K562 (cell line): Measurements from ENCODE around the gene NXF1. TPM values are rescaled to one million over a fixed set of nuclear protein-coding genes. Genes with fewer than 3 reads are reported as not detected.

Source experiments
- BCL6 ChIP-seq: fragments of 250-450 bp; sonication (Bioruptor Pico); IDR thresholded peaks from 2 replicates; pipeline ENCODE4 v1.4.0; 2020
- HLTF ChIP-seq: fragments of 450-650 bp; IDR thresholded peaks from 2 replicates; pipeline ENCODE4 v1.6.1; 2016
- HOXB6 ChIP-seq: fragments of 250-450 bp; sonication (Bioruptor Pico); IDR thresholded peaks from 2 replicates; pipeline ENCODE4 v1.5.1; 2022; ENCODE audit warnings: mild to moderate bottlenecking, borderline replicate concordance
- NCOA6 ChIP-seq: fragments of 450-650 bp; IDR thresholded peaks from 2 replicates; pipeline ENCODE4 v1.6.1; 2017; ENCODE audit warnings: mild to moderate bottlenecking
- POLR2H ChIP-seq: IDR thresholded peaks from 2 replicates; pipeline ENCODE4 v1.6.1; 2016; ENCODE audit warnings: missing genetic modification characterization, low read depth, mild to moderate bottlenecking, control low read depth, missing compliant biosample characterization, moderate library complexity
- PRMT5 ChIP-seq: sonication (generic); formaldehyde crosslinking; IDR thresholded peaks from 2 replicates; pipeline ENCODE4 v1.5.0; 2020; ENCODE audit warnings: missing genetic modification reagents
- RBBP5 ChIP-seq: fragments of 200-600 bp; sonication (generic); IDR thresholded peaks from 2 replicates; pipeline ENCODE4 v1.6.1; 2012; ENCODE audit warnings: borderline replicate concordance, mild to moderate bottlenecking, low read length, control low read depth, inconsistent platforms; ENCODE audit not compliant: insufficient read depth, poor library complexity, severe bottlenecking
- RBM14 ChIP-seq: fragments of 200-400 bp; formaldehyde crosslinking; IDR thresholded peaks from 2 replicates; pipeline ENCODE4 v1.6.1; 2018; ENCODE audit warnings: low read depth, mild to moderate bottlenecking, low read length, moderate library complexity, borderline replicate concordance; ENCODE audit not compliant: insufficient read depth
- RUNX1 ChIP-seq: sonication (generic); IDR thresholded peaks from 2 replicates; pipeline ENCODE4 v1.6.1; 2016; ENCODE audit warnings: antibody characterized with exemption, low read depth
- SUPT5H ChIP-seq: fragments of 450-650 bp; IDR thresholded peaks from 2 replicates; pipeline ENCODE4 v1.6.1; 2016
- ZNF140 ChIP-seq: fragments of 250-450 bp; sonication (Bioruptor Pico); IDR thresholded peaks from 2 replicates; pipeline ENCODE4 v1.8.0; 2021; ENCODE audit warnings: moderate library complexity, mild to moderate bottlenecking, inconsistent platforms
- ZNF217 ChIP-seq: sonication (generic); formaldehyde crosslinking; IDR thresholded peaks from 2 replicates; pipeline ENCODE4 v1.8.0; 2022; ENCODE audit warnings: mild to moderate bottlenecking, missing genetic modification reagents
- ZNF408 ChIP-seq: fragments of 250-450 bp; sonication (Bioruptor Pico); IDR thresholded peaks from 2 replicates; pipeline ENCODE4 v1.4.0; 2020; ENCODE audit warnings: low read depth, mild to moderate bottlenecking, moderate library complexity
- ZNF707 ChIP-seq: fragments of 250-450 bp; sonication (Bioruptor Pico); conservative IDR thresholded peaks from 2 replicates; pipeline ENCODE4 v1.8.0; 2022; ENCODE audit warnings: inconsistent platforms, mild to moderate bottlenecking, moderate library complexity
- ZNF717 ChIP-seq: fragments of 250-450 bp; sonication (Bioruptor Pico); IDR thresholded peaks from 2 replicates; pipeline ENCODE4 v1.5.0; 2021
- polyA plus RNA-seq, 8 experiments: library from polyadenylated mRNA; depleted of rRNA in 4 of 8; stranded (reverse) in 5 of 8; unstranded in 3 of 8; fragments of >200 nt; fragmentation: Nextera tagmentation in 2 of 8; fragmentation: Illumina TruSeq in 1 of 8; extraction: Ambion mirVana in 2 of 8; extraction: Trizol in 1 of 8; gene quantifications; 2 replicates each; pipeline versions ENCODE4 v1.2.1 to v1.2.3, GENCODE V29; 2011 to 2014; ENCODE audit warnings: inconsistent platforms in 1 of 8, missing spikeins in 1 of 8
- total RNA-seq, 7 experiments: library from RNA; depleted of rRNA in 6 of 7; stranded (reverse); fragments of >200 nt in 6 of 7; fragmentation: Illumina TruSeq in 2 of 7; extraction: Trizol in 2 of 7; gene quantifications; 2 replicates each; pipeline versions ENCODE4 v1.2.1 to v1.2.3, GENCODE V29; 2011 to 2021; ENCODE audit warnings: low replicate concordance in 1 of 7
- TF ChIP-seq, protein P1 (sequence below): fragments of 250-450 bp; sonication (Bioruptor Pico); IDR thresholded peaks from 2 replicates; pipeline ENCODE4 v1.4.0; 2020; ENCODE audit warnings: mild to moderate bottlenecking, moderate library complexity
- TF ChIP-seq, protein P2 (sequence below): sonication (generic); formaldehyde crosslinking; IDR thresholded peaks from 2 replicates; pipeline ENCODE4 v1.8.0; 2022; ENCODE audit warnings: mild to moderate bottlenecking, missing genetic modification reagents
- TF ChIP-seq, protein P3 (sequence below): fragments of 450-650 bp; IDR thresholded peaks from 2 replicates; pipeline ENCODE4 v1.6.1; 2017; ENCODE audit warnings: antibody characterized with exemption
- TF ChIP-seq, protein P4 (sequence below): IDR thresholded peaks from 2 replicates; pipeline ENCODE4 v1.6.1; 2016; ENCODE audit warnings: missing genetic modification characterization, missing compliant biosample characterization
- TF ChIP-seq, protein P5 (sequence below): fragments of 250-450 bp; sonication (Bioruptor Pico); IDR thresholded peaks from 2 replicates; pipeline ENCODE4 v1.5.0; 2021

NXF1 gene
- total and polyA plus RNA-seq, 9 of the 15 experiments (the other 6 are each of a cell fraction or from before 2014, with no cell fraction given): 18.1 to 98.3 (median 35.8) TPM

DNA sequence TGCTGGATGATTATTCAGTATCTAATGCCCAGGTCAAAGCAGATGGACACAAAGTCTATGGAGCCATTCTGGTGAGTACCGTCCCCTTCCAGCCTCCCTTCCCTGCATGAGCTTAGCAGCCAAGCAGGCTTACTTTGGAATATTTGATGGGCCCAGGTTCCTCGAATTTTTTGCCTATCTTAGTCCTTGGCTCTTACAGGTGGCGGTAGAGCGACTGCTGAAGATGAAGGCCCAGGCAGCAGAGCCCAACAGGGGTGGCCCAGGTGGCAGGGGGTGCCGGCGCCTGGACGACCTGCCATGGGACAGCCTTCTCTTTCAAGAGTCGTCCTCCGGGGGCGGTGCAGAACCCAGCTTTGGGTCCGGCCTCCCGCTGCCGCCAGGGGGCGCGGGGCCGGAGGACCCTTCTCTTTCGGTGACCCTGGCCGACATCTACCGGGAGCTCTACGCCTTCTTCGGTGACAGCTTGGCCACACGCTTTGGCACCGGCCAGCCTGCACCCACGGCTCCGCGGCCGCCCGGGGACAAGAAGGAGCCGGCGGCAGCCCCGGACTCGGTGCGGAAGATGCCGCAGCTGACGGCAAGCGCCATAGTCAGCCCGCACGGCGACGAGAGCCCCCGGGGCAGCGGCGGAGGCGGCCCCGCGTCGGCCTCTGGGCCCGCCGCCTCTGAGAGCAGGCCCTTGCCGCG, 18.8 kb downstream of the NXF1 start (continued):
- TF ChIP-seq, protein P1, sequence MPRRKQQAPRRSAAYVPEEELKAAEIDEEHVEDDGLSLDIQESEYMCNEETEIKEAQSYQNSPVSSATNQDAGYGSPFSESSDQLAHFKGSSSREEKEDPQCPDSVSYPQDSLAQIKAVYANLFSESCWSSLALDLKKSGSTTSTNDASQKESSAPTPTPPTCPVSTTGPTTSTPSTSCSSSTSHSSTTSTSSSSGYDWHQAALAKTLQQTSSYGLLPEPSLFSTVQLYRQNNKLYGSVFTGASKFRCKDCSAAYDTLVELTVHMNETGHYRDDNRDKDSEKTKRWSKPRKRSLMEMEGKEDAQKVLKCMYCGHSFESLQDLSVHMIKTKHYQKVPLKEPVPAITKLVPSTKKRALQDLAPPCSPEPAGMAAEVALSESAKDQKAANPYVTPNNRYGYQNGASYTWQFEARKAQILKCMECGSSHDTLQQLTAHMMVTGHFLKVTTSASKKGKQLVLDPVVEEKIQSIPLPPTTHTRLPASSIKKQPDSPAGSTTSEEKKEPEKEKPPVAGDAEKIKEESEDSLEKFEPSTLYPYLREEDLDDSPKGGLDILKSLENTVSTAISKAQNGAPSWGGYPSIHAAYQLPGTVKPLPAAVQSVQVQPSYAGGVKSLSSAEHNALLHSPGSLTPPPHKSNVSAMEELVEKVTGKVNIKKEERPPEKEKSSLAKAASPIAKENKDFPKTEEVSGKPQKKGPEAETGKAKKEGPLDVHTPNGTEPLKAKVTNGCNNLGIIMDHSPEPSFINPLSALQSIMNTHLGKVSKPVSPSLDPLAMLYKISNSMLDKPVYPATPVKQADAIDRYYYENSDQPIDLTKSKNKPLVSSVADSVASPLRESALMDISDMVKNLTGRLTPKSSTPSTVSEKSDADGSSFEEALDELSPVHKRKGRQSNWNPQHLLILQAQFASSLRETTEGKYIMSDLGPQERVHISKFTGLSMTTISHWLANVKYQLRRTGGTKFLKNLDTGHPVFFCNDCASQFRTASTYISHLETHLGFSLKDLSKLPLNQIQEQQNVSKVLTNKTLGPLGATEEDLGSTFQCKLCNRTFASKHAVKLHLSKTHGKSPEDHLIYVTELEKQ (CRISPR knock-in tag): no peak
- TF ChIP-seq RBM14 (no peak), ZNF707 (CRISPR knock-in tag) (no peak), POLR2H (tag) (no peak), ZNF217 (no peak), RUNX1 (no peak), RBBP5 (no peak), PRMT5 (CRISPR knock-in tag) (no peak), ZNF408 (no peak), HOXB6 (no peak), NCOA6 (no peak), HLTF (no peak), SUPT5H (no peak), ZNF140 (CRISPR knock-in tag) (no peak), ZNF717 (CRISPR knock-in tag) (no peak), BCL6 (CRISPR knock-in tag) (no peak)
- TF ChIP-seq, protein P2, sequence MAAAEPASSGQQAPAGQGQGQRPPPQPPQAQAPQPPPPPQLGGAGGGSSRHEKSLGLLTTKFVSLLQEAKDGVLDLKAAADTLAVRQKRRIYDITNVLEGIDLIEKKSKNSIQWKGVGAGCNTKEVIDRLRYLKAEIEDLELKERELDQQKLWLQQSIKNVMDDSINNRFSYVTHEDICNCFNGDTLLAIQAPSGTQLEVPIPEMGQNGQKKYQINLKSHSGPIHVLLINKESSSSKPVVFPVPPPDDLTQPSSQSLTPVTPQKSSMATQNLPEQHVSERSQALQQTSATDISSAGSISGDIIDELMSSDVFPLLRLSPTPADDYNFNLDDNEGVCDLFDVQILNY (CRISPR knock-in tag): no peak
- TF ChIP-seq, protein P3, sequence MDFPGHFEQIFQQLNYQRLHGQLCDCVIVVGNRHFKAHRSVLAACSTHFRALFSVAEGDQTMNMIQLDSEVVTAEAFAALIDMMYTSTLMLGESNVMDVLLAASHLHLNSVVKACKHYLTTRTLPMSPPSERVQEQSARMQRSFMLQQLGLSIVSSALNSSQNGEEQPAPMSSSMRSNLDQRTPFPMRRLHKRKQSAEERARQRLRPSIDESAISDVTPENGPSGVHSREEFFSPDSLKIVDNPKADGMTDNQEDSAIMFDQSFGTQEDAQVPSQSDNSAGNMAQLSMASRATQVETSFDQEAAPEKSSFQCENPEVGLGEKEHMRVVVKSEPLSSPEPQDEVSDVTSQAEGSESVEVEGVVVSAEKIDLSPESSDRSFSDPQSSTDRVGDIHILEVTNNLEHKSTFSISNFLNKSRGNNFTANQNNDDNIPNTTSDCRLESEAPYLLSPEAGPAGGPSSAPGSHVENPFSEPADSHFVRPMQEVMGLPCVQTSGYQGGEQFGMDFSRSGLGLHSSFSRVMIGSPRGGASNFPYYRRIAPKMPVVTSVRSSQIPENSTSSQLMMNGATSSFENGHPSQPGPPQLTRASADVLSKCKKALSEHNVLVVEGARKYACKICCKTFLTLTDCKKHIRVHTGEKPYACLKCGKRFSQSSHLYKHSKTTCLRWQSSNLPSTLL: no peak
- TF ChIP-seq, protein P4, sequence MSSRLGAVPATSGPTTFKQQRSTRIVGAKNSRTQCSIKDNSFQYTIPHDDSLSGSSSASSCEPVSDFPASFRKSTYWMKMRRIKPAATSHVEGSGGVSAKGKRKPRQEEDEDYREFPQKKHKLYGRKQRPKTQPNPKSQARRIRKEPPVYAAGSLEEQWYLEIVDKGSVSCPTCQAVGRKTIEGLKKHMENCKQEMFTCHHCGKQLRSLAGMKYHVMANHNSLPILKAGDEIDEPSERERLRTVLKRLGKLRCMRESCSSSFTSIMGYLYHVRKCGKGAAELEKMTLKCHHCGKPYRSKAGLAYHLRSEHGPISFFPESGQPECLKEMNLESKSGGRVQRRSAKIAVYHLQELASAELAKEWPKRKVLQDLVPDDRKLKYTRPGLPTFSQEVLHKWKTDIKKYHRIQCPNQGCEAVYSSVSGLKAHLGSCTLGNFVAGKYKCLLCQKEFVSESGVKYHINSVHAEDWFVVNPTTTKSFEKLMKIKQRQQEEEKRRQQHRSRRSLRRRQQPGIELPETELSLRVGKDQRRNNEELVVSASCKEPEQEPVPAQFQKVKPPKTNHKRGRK (tag): no peak
- TF ChIP-seq, protein P5, sequence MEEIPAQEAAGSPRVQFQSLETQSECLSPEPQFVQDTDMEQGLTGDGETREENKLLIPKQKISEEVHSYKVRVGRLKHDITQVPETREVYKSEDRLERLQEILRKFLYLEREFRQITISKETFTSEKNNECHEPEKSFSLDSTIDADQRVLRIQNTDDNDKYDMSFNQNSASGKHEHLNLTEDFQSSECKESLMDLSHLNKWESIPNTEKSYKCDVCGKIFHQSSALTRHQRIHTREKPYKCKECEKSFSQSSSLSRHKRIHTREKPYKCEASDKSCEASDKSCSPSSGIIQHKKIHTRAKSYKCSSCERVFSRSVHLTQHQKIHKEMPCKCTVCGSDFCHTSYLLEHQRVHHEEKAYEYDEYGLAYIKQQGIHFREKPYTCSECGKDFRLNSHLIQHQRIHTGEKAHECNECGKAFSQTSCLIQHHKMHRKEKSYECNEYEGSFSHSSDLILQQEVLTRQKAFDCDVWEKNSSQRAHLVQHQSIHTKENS (CRISPR knock-in tag): no peak
